Measurements from ENCODE around the gene EED. TPM values are rescaled to one million over a fixed set of nuclear protein-coding genes. Genes with fewer than 3 reads are reported as not detected.

The EED gene
- total RNA-seq, 1 donor from 2014 or later: 32.4 TPM

- peaks cover 11% of the 10 kb centered on the region for H3K9me3 Mint-ChIP-seq
- no peaks in the 10 kb centered on the region for H3K27me3 Mint-ChIP-seq (ENCODE audit: low read depth)
- peaks cover 55% of the 10 kb centered on the region for H3K36me3 Mint-ChIP-seq
- TF ChIP-seq CTCF (IDR thresholded peaks at IDR 0.05; ENCODE audit: unreplicated experiment): no peak
- H3K27ac Mint-ChIP-seq: no peak overlapping the region
- H3K4me3 Mint-ChIP-seq: no peak overlapping the region
- H3K4me1 Mint-ChIP-seq: no peaks in the 10 kb centered on the region
- no peak for DNase-seq (ENCODE audit: low spot score in 2 of 2, unreplicated experiment in 2 of 2)
Observed at GRCh38 chr11:86314636-86315035, 70.1 kb downstream of the EED start.

Other genes with a start within 250 kb of the EED start
- 149 to 154 TPM (median 150 TPM) in 3 replicates for gene PICALM, start 175.7 kb upstream of the EED start, total RNA-seq
- gene HIKESHI, start 57.5 kb downstream of the EED start, total RNA-seq: 38.0 to 43.4 TPM (median 39.5 TPM) in 3 replicates
- gene CCDC81, start 130.1 kb downstream of the EED start, total RNA-seq: 2.4 to 2.8 TPM (median 2.5 TPM) in 3 replicates